NT2/D1 (cell line): ENCODE data around the gene SFXN1.

Experiments used
- DNase-seq: peaks from one replicate; pipeline ENCODE4 v3.0.0-alpha.2; 2011; ENCODE audit warnings: low read depth, low spot score
- H3K27me3 ChIP-seq: 2 replicates; pipeline ENCODE4 v1.6.0; 2011; ENCODE audit warnings: mild to moderate bottlenecking; ENCODE audit not compliant: insufficient read length, insufficient read depth
- H3K36me3 ChIP-seq: 2 replicates; pipeline ENCODE4 v1.6.1; 2011; ENCODE audit warnings: mild to moderate bottlenecking, low read length, mixed read lengths; ENCODE audit not compliant: insufficient read depth, insufficient read length
- H3K4me1 ChIP-seq: 2 replicates; pipeline ENCODE4 v1.5.1; 2011; ENCODE audit not compliant: insufficient read depth, insufficient read length
- H3K4me3 ChIP-seq: 2 replicates; pipeline ENCODE4 v1.5.1; 2011; ENCODE audit warnings: low read depth; ENCODE audit not compliant: insufficient read length
- H3K9ac ChIP-seq: 2 replicates; pipeline ENCODE4 v1.6.0; 2011; ENCODE audit warnings: low read depth; ENCODE audit not compliant: insufficient read length
- H3K9me3 ChIP-seq: 2 replicates; pipeline ENCODE4 v1.5.1; 2011; ENCODE audit warnings: mild to moderate bottlenecking, low read length; ENCODE audit not compliant: insufficient read depth
- SUZ12 ChIP-seq: IDR thresholded peaks from 2 replicates; pipeline ENCODE4 v1.6.1; 2011; ENCODE audit not compliant: insufficient read length, insufficient read depth; ENCODE audit errors: extremely low read depth
- YY1 ChIP-seq: IDR thresholded peaks from 2 replicates; pipeline ENCODE4 v1.6.1; 2011; ENCODE audit not compliant: insufficient read length, insufficient read depth
- ZNF274 ChIP-seq: IDR thresholded peaks from 2 replicates; pipeline ENCODE4 v1.6.1; 2011; ENCODE audit warnings: mild to moderate bottlenecking, low read depth, low read length

The SFXN1 gene

DNA sequence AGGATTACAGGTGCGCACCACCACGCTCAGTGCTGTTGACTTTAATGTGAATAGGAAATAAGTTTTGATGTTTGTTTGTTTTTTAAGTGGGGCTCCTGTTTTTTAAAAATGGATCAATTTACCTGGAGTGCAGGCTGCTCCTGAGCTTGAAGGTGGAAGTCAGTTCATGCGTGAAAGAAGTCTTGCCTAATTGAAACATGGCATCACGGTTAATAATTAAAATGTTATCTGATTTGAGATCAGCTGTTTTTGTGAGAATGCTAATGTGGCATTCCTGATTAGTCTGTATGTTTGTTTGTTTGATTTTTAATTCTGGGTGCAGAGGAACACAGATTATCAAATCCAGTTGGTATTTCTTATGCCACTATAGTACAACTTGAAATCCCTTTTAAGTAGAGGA lies 6.5 kb downstream of the SFXN1 start:
- H3K9me3 ChIP-seq = no peaks in the 10 kb centered on the region
- no peak overlapping the region for H3K4me3 ChIP-seq
- no peaks in the 10 kb centered on the region for H3K27me3 ChIP-seq
- no peaks in the 10 kb centered on the region for H3K4me1 ChIP-seq
- H3K36me3 ChIP-seq = peaks cover 72% of the 10 kb centered on the region
- TF ChIP-seq YY1 (no peak), SUZ12 (no peak), ZNF274 (no peak)
- DNase-seq = no peak
- no peak overlapping the region for H3K9ac ChIP-seq

DNA sequence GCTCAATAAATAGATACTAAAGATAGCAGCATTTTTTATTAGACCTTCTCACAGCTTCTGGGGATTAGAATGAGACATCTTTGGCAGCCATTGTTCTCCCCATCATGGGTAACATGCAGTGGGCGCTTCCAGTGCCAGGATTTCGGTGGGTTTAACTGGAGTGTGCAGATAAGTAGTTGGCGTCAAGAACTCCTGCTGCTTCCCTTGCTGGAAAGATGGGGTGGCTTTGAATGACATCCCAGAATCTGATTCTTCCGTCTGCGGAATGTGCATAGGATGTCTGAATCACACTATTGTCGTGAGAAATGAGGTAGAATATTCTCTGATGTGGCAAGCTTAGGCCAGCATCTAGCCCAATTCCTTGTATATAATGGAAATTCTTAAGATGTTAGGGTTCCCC lies 7.3 kb downstream of the SFXN1 start:
- DNase-seq = no peak
- Histone ChIP-seq H3K9me3 (no peaks in the 10 kb centered on the region), H3K36me3 (peaks cover 72% of the 10 kb centered on the region), H3K4me3 (no peak overlapping the region), H3K27me3 (no peaks in the 10 kb centered on the region), H3K4me1 (no peaks in the 10 kb centered on the region), H3K9ac (no peak overlapping the region)
- TF ChIP-seq SUZ12 (no peak), YY1 (no peak), ZNF274 (no peak)

- Histone ChIP-seq H3K9me3 (no peaks in the 10 kb centered on the region), H3K27me3 (no peaks in the 10 kb centered on the region), H3K36me3 (peaks cover 71% of the 10 kb centered on the region), H3K4me1 (no peaks in the 10 kb centered on the region), H3K9ac (no peak overlapping the region), H3K4me3 (no peak overlapping the region)
- TF ChIP-seq YY1 = no peak
- no peak for TF ChIP-seq SUZ12
- no peak for TF ChIP-seq ZNF274
- no peak for DNase-seq
Measured at GRCh38 chr5:175487514-175488222, 9.3 kb downstream of the SFXN1 start.

- Histone ChIP-seq H3K9ac (no peak overlapping the region), H3K9me3 (no peaks in the 10 kb centered on the region), H3K4me1 (no peaks in the 10 kb centered on the region), H3K4me3 (no peak overlapping the region), H3K36me3 (peaks cover 68% of the 10 kb centered on the region), H3K27me3 (no peaks in the 10 kb centered on the region)
- DNase-seq = no peak
- TF ChIP-seq YY1 = no peak
- TF ChIP-seq ZNF274 = no peak
- no peak for TF ChIP-seq SUZ12
Measured at GRCh38 chr5:175489693-175490443, 11.5 kb downstream of the SFXN1 start.

DNA sequence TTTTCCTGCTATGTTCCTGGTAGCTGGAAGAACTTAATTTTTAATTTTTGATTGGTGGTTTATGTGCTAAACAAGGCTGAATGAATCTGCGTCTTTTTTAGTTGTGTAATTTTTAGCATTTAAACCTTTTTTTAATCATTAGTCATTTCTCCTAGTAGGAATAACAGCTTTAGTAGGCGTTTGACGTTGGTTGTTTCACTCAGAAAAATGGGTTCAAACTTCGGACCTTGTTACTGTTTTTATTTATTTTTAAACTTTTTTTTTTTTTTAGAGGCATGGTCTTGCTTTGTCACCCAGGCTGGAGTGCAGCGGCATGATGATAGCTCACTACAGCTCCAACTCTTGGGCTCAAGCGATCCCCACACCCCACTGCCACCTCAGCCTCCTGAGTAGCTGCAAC lies 12.9 kb downstream of the SFXN1 start:
- H3K9ac ChIP-seq = no peak overlapping the region
- no peaks in the 10 kb centered on the region for H3K9me3 ChIP-seq
- DNase-seq = no peak
- H3K4me3 ChIP-seq = no peak overlapping the region
- H3K36me3 ChIP-seq = peaks cover 61% of the 10 kb centered on the region
- no peaks in the 10 kb centered on the region for H3K4me1 ChIP-seq
- H3K27me3 ChIP-seq = no peaks in the 10 kb centered on the region
- TF ChIP-seq ZNF274 = no peak
- no peak for TF ChIP-seq YY1

- no peak overlapping the region for H3K4me3 ChIP-seq
- TF ChIP-seq ZNF274 (no peak), YY1 (no peak), SUZ12 (no peak)
- no peaks in the 10 kb centered on the region for H3K4me1 ChIP-seq
- no peaks in the 10 kb centered on the region for H3K9me3 ChIP-seq
- peaks cover 54% of the 10 kb centered on the region for H3K36me3 ChIP-seq
- H3K9ac ChIP-seq = no peak overlapping the region
- H3K27me3 ChIP-seq = no peaks in the 10 kb centered on the region
- DNase-seq = no peak
Measured at GRCh38 chr5:175493260-175493659, 14.9 kb downstream of the SFXN1 start.

GRCh38 chr5:175493726-175494125 lies 15.4 kb downstream of the SFXN1 start:
- Histone ChIP-seq H3K9me3 (no peaks in the 10 kb centered on the region), H3K9ac (no peak overlapping the region), H3K27me3 (no peaks in the 10 kb centered on the region), H3K36me3 (peaks cover 56% of the 10 kb centered on the region), H3K4me1 (no peaks in the 10 kb centered on the region), H3K4me3 (no peak overlapping the region)
- TF ChIP-seq SUZ12 (no peak), YY1 (no peak), ZNF274 (no peak)
- no peak for DNase-seq
